Islet of Langerhans (tissue), 1 donor: Measurements from ENCODE around the gene C12orf57.

Experiments
- FAIRE-seq: peaks from one replicate; lab custom pipeline; 2011; peaks lifted over from hg19 to GRCh38; lab: Jason Lieb, UNC

Gene C12orf57

GRCh38 chr12:6953442-6954315 is 9.9 kb downstream of the C12orf57 start:
- FAIRE-seq: no peak

GRCh38 chr12:6954316-6955107 is 10.7 kb downstream of the C12orf57 start:
- FAIRE-seq: no peak

GRCh38 chr12:6955108-6956020 is 11.5 kb downstream of the C12orf57 start:
- no peak for FAIRE-seq

GRCh38 chr12:6956021-6956727 is 12.4 kb downstream of the C12orf57 start:
- no peak for FAIRE-seq

GRCh38 chr12:6957151-6957701 is 13.4 kb downstream of the C12orf57 start:
- FAIRE-seq: no peak

GRCh38 chr12:6957741-6958608 is 14.2 kb downstream of the C12orf57 start:
- FAIRE-seq: no peak

DNA sequence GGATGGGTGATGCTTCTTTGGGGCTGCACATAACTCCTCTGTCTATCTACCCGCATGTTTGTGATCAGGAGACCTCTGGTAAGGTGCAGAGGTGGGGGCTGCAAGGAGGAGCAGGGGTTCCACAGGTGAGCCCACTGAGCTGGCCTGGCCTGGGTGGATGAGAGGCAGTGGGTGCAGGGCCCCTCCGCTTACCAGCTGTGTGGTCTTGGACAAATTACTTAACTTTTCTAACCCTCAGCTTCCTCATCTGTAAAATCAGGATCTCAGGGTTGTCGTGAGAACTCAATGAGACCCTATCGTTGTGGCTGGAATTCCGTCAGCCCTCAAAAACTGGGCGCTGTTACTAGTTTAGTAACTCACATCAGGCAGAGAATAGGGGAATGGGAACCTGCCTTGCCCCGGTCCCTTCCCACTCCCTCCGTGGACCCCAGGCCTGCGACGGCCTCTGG is 14.8 kb downstream of the C12orf57 start:
- FAIRE-seq: no peak

DNA sequence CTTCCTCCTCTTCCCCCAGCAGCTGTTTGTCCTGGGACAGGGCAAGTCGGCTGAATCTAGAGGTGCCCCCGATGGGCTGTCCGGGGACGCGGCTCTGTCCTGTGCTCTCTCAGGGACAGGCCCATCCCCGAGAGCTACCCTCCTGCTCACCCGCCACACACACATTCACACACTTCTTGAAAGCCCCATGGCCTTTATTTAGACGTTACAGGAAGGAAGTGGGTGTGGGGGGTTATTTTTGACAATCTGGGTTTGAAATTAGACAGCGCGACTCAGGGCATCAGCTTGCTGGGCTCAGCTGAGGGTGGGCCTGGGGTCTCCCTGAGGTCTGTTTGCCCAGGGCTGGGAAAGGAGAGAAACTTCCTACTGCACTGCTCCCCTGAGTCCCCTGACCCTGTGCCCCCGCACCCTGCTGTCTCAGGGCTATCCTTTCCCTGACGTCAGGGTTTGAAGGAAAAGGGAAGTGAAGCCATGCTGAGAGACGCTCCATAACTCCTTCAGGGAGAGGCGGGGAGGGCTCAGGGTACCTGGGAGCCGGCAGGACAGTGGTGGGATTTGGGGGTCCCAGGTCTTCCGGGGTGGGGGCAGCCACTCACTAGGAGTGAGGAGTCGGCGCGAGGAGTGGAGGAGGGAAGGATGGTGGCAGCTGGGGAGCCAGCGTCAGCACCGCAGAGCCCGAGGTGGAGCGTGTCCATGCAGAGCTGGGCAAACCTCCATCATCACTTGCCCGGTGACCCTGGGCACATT is 15.4 kb downstream of the C12orf57 start:
- FAIRE-seq: no peak

GRCh38 chr12:6959805-6960592 is 16.2 kb downstream of the C12orf57 start:
- no peak for FAIRE-seq

- FAIRE-seq: no peak
Measured at GRCh38 chr12:6960593-6961277, 16.9 kb downstream of the C12orf57 start.

GRCh38 chr12:6961278-6961694 is 17.5 kb downstream of the C12orf57 start:
- FAIRE-seq: no peak

DNA sequence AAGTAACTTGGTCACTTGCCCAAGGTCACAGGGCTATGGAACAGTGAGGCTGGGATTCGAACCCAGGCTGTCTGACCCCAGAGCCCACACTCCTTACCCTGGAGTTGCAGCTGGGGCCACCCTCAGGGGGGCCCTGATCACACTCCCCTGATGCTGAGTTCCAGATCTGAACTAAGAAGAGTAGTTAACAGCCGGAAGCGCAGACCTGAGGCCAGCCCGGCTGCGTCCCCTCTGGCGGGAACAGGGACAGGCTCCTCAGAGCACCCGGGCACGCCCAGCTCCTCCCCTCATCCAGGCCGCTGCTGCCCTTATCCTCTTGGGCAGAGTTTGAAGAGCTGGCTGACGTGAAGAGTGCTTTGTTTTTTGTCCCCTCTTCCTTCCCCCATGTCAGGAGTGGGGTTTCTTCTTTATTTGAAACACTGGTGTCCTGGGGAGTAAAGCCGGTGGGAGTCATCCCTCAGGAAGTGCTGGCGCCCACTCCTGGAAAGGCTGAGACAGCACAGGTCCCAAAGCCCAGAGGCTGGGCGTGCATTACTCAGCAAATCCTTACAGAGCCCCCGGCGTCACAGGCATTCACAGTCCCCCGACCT is 18.0 kb downstream of the C12orf57 start:
- FAIRE-seq: no peak

DNA sequence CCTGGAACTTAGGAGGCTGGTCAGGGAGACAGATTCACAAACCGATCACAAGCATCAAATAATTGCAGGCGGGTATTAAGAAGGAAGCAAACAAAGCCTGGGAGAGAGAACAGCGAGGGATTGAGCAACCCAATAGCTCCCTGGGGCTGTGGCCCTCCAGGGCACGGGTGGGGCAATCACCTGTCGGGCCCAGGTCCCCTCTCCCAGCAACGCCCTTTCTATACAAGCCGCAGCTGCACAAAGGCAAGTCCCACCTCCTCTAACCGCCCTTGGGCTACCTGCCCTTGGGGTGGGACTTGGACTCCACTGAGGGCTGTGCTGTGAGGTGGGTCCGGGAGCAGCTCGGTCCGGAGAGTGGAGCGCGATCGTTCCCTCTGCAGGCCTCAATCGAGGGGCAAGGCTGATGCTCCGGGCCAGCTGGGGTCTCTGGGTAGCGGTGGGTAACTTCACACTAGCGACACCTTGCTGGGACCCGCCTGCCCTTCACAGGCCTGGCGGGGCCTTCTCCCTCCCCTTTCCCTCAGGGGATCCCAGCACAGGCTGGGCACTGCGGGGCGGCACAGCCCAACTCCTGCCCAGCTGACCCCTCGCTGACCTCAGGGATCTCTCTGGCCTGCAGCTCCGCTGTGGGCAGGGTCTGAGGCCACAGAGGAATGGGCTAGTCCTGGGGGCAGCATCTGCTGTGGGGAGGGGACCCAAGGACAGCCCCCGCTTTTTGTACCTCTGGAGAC is 18.6 kb downstream of the C12orf57 start:
- no peak for FAIRE-seq

GRCh38 chr12:6963016-6963731 is 19.4 kb downstream of the C12orf57 start:
- FAIRE-seq: no peak

DNA sequence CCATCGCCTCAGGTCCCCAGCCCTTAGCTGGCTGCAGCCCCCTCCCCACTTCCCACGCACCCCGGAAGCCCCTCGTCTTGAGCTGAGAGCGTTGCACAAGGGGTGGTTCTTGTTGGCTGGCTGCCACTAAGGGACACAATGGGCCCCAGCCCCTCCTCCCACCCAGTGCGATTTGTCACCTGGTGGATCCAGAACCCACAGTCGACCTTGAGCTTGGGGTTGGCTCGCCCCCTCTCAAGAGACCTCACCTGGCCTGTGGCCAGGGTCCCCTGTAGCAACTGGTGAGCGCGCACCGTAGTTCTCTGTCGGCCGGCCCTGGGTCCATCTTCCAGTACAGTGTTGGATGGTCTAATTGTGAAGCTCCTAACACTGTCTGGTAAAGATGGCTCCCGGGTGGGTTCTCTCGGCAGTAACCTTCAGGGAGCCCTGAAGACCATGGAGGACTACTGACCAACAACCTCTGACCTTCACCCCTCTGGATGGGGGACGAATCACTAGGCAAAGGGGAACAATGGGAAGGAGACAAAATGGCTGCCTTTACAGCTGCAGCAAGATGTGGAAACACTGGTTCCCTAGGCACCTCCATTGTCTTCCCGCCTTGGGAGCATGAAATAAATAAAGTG is 20.1 kb downstream of the C12orf57 start:
- FAIRE-seq: no peak

DNA sequence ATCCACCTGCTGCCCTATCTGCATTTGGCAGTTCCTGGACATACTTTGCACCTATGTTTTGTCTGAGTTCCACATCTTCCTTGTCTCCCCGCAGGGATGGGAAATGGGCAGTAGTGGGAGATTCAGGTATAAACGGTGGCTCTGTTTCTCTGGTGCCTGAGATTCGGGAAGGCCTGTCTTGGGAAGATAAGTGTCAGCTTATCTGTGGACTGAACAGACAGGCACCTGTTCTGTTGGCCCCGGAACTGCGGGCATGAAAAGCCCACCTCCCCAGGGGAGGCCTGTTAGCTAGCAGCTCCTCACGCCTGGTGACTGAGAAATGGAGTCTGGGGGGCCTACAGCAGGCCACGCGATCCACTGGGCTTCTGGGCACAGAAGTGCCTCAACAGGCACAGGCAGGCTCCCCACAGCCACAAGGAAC is 20.8 kb downstream of the C12orf57 start:
- no peak for FAIRE-seq
